GM19463 (cell line): ENCODE results near the gene ARHGAP6.
A peak's percentile ranks its signal among the peaks of the same experiment; 100 is the strongest.
"Not testable (repeated sequence)": the region's sequence is repeated elsewhere in the genome, so short reads cannot be mapped to it uniquely, and the experiment has no call there.

Source experiments
- ATAC-seq: cut with Tn5 transposase; IDR thresholded peaks from one replicate; pipeline ENCODE4 v1.9.1; 2021; ENCODE audit warnings: mild to moderate bottlenecking, moderate library complexity; ENCODE audit not compliant: unreplicated experiment

Gene ARHGAP6

GRCh38 chrX:11532291-11533078, 133.2 kb downstream of the ARHGAP6 start:
- no peak for ATAC-seq

DNA sequence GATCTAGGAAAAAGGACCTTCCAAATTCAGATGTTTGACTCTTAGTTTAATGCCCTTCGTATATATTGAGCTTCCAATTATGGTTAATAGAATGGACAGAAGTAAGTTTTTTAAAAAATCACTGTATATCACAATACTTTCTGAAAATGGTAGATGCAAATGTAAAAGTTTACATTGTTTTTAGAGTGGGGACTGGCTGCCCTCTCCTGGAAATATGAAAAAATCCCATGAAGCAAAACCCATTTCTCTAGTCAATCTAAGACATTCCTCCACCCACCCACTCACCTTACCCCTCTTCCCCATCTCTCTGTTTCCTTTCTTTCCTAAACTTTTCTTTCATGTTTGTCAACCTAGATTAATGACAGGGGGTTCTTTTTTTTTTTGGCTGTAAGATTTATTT, 134.5 kb downstream of the ARHGAP6 start:
- ATAC-seq, result no peak

DNA sequence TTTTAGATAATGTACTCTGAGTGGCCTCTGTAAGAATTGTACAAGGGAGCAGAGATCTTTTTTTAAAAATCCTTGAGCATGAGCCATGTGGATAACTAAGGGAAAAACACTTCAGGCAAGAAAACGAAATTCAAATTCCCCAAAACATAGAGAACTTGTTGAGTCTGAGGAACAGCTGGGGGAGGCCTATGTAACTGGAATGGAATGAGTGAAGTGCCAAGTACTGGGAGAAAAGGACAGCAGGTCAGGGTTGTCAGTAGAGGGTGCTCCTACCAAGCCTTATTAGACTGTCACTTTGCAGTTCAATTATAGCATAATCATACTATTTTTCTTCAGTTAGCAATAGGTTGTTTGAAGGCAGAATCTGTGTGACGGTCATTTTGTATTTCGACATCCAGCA, 135.1 kb downstream of the ARHGAP6 start:
- ATAC-seq, result no peak

DNA sequence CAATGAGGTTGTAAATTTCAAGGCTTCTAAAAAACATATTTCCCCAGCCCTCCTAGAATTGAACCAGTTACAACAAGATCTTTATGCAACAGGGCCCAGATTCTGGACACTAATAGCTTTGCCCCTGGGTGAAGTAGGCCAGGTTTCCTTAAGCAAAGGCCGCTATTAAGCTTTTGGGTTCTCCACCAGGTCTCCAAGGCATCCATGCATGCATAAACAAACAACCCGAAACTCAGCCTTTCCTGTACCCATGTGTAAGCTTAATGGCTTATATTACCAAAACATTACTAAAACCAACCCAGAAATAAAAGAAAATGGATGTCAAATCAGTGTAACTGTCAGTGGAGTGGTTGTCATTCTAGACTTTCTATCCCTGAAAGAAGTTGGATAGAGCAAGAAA, 137.1 kb downstream of the ARHGAP6 start:
- ATAC-seq, result peak; percentile 45

DNA sequence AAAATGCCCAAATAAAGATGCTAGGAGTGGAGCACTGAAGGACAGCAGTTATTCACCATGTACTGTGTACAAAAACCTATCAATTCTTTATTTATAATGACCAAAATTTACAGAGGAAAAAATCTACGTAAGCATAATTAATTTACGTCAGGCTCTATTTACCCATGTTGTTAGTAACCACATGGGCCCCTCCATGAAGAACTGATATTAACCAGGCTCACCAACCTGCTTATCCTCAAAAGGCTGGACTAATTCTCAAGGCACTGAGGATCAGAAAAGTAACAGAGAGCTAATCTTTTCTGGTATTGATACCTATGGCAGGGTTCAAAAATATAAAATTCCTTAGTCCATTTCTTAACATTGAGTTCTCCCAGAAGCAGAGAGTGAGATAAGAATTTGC, 140.0 kb downstream of the ARHGAP6 start:
- ATAC-seq, result no peak

DNA sequence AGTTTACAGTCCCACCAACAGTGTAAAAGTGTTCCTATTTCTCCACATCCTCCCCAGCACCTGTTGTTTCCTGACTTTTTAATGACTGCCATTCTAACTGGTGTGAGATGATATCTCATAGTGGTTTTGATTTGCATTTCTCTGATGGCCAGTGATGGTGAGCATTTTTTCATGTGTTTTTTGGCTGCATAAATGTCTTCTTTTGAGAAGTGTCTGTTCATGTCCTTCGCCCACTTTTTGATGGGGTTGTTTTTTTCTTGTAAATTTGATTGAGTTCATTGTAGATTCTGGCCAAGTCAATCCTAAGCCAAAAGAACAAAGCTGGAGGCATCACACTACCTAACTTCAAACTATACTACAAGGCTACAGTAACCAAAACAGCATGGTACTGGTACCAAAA, 146.5 kb downstream of the ARHGAP6 start:
- ATAC-seq, result not testable (repeated sequence)

- no peak for ATAC-seq
Measured at GRCh38 chrX:11509786-11510185, 155.9 kb downstream of the ARHGAP6 start.

DNA sequence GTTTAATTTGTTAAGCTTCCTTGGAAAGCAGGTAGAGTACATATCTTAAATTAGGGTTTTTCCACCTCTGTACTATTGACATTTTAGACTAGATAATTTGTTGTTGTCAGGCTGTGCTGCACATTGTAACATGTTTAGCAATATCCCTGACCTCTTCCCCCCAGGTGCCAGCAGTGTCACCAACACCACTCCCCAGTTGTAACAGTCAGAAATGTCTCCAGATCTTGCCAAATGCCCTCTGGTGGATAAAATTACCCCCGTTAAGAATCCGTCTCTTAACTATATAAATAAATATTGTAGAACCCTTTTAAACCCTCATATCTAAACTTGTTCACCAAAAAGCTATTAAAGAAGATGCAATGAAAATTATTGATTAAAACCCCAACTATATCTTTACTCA, 161.5 kb downstream of the ARHGAP6 start:
- no peak for ATAC-seq

DNA sequence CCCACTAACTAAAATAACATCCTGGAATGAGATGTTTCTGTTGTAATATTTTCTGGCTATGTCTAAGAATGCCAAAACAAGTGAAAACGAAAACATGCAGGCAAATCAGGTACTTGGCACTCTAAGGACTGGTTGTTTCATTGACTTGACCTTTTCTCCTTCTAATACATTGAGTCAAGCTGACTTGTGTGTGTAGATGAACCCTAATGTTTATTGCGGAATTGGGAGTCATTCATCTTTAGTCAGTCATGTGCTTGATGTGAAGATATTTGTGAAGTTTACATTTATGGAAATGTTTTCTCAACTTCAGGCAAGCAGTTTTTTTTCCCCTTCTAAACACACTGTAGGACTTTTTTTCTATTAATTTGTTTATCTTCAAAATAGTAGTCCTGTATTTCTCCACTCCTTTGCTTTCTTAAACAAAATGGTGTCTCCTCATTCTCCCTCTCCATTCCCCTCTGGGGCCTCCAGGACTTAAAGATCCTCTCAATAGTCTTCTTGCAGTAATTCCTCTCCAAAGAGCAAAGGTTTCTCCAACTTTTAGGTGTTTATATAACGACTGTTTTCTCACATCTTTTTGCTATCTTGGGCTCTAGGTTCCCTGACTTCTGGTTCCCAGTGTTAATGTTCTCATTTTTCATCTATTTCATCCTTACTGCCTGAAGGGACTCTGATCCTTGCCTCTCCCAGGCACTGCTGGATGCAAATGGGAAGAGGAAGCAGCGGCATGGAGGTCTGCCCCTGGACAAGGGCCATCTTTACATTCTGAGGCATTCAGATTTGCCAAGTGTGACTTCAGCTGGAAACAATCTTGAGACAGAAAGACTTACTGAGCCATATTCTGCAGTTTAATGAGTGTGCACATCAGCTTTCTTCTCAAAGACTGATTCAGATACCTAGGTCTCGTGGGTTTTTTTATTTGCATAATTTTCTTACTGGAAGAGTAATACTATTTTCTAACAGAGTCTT, 166.4 kb downstream of the ARHGAP6 start:
- ATAC-seq, result peak; percentile 48

DNA sequence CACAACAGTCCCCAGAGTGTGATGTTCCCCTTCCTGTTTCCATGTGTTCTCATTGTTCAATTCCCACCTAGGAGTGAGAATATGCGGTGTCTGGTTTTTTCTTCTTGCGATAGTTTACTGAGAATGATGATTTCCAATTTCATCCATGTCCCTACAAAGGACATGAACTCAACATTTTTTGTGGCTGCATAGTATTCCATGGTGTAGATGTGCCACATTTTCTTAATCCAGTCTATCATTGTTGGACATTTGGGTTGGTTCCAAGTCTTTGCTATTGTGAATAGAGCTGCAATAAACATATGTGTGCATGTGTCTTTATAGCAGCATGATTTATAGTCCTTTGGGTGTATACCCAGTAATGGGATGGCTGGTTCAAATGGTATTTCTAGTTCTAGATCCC, 174.3 kb downstream of the ARHGAP6 start:
- ATAC-seq, result not testable (repeated sequence)

DNA sequence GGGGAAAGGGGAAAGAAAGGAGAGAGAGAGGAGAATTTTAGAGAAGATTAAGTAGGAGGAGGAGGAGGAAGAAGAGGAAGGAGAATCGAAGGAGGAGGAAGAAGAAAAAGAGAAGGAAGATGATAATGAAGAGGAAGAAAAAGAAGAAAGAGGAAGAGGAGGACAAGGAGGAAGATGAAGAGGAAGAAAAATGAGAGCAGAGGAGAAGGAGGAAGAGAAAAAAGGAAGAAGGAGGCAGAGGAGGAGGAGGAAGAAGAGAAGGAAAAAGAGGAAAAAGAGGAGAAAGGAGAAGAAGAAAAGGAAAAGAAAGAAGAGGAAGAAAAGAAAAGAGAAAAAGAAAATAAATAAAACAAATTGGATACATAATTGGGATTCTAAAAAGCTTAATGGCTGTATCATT, 181.4 kb downstream of the ARHGAP6 start:
- no peak for ATAC-seq

DNA sequence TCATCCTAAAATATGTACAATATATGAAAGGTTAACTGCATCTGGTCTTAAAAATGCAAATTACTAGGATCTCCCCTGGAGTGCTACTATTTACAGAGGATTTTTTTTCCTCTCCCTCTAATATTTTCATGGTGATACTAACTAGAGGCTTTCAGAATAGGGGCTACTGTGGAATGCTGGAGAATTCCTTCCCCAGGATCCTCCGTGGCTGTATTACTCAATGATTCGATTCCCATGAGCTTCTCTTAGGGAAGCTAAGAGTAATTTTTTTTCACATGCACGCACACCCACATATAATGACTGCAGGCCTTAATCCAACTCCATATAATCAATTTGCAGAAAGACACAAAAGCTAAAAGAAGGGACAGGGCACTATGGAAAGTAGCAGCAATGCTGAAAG, 184.7 kb downstream of the ARHGAP6 start:
- no peak for ATAC-seq

- ATAC-seq, result no peak
Measured at GRCh38 chrX:11480626-11481025, 185.1 kb downstream of the ARHGAP6 start.

- no peak for ATAC-seq
Measured at GRCh38 chrX:11478911-11479310, 186.8 kb downstream of the ARHGAP6 start.

- no peak for ATAC-seq
Measured at GRCh38 chrX:11478026-11478425, 187.7 kb downstream of the ARHGAP6 start.

DNA sequence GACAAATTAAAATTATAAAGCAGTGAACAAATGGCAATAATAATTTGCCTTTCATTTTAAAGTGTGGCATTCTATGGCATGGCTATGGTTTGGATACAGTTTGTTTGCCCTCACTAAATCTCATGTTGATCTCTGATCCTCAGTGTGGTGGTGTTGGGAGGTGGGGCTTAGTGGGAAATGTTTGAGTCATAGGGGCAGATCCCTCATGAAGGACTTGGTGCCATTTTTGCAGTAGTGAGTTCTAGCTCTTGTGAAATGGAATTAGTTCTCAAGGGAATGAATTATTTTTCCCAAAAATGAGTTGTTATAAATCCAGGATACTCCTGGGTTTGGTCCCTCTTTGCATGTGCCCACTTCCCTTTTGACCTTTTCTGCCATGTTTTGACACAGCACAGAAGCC, 191.1 kb downstream of the ARHGAP6 start:
- no peak for ATAC-seq

DNA sequence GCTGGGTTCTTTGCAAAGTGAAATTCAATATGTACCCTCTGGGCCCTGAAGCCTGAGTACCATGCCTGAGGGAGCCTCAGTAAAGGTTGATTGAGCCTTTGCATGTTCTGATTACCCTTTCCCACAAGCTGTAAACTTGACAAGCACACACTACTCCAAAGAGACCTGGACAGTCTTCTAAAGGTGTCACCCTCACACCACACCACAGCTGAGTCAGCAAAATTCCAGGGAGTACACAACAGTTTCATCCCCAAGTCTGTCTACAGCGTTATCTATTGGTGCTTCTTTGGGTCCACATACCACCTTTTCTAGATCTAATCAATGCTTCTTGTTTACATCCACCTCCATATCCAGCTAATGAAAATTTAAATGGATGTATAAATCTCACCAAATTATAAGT, 191.7 kb downstream of the ARHGAP6 start:
- ATAC-seq, result no peak

DNA sequence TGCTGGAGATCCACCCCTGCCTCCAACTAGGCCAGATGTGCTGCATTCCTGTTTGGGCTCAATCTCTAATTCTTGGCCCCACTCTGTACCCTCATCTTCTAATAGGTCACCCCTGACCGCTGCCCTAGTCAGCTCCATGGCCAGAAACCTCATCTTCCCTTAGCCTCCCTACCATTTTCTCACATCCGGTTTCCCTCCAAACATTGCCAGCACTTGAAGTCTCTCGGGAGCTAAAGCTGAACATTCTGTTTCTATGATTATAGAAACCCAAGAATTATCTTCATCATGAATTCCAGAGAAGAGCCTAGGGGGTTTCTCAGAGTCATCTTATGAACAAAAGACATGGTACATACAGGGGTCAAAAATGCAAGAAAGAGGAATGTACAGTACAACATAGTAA, 192.8 kb downstream of the ARHGAP6 start:
- ATAC-seq, result no peak

DNA sequence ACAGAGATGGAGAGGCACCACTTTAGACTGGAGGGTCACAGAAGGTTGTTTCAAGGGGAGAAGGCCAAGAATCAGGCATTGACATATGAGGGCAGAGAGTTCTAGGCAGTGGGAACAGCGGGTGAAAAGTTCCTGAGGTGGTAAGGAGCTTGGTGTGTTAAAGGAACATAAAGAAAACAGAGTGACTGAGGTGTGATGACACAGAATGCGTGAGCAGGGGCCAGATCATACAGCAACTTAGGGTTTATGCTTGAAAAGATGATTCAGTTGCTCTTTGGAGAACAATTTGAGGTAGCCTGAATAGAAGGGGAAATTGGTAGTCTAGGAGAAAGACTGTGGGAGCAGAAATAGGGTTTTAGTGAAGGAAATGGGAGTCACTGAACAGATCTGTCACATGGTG, 193.3 kb downstream of the ARHGAP6 start:
- ATAC-seq, result no peak

DNA sequence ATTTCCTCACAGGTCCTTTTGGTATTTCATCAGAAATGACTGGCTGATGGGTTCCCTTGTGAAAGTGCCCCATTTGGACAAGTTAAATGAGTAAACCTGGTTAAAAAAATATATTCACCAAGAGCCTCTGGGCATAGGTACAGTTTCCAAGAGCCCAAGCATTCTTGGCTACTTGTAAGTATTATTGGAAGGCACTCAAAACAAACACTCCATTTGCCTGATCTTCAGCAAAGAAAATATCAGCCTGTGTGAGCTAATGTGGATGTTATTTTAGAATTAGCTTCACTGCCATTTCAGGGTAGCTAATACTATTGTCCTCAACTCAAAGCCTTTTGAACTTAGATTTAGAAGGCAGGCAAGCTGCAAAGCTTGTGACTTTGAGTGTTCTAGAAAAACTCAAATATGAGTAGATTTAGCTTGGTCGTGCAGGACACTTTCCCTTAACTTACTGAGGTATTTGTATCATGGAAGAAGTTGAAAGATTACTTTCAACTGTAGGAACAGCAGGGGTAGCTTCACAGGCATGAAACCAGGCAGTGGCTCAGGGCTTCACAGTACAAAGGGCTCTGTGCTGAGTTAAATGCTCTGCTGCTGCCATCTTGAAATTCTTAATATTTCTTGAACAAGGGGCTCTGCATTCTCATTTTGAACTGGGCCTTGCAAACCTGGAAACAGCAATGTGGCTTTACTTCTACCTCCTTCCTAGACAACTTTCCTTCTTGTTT, 195.3 kb downstream of the ARHGAP6 start:
- ATAC-seq, result no peak

DNA sequence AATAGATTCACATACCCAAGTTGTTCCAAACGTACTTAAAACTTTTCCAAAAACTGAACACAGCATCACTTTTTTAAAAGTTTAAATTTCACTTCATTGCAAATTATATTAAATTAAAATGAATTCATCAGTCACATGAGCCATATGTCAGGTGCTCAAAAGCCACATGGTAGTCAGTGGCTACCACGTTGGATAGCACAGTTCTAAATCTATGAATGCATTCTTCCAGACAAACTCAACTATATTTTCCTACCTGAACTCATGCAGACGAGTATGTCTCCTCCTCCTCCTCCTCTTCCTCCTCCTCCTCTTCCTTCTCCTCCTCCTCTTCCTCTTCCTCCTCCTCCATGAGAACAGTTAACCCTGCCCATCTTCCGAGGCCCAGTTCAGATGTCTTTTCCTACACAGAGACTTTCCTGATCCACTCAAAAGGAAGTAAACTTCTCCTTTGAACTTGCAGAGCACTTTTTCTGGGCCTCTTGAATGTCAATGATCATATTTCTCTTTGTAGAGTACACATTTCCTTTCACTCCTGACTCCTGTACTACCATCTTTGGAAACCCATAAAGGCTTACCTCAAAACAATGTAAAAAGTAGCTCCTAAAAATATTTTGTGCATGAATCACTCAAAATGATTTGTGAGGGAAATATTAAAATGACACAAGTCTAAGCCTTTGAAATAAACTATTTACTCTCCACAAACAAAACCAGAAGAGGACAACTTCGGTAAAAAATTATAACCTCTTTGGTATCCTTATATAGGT, 199.9 kb downstream of the ARHGAP6 start:
- no peak for ATAC-seq
